K562 (cell line): Measurements from ENCODE around the gene DYNC1I2. TPM values are rescaled to one million over a fixed set of nuclear protein-coding genes. Genes with fewer than 3 reads are reported as not detected.
A peak's percentile ranks its signal among the peaks of the same experiment; 100 is the strongest.

ENCODE experiments used
- ATAC-seq: fragments of 200-7000 bp; cut with Tn5 transposase; 3 replicates; pipeline ENCODE4 v1.9.1; 2020; ENCODE audit warnings: moderate library complexity
- BruUV-seq: library from RNA; stranded (reverse); fragments of 400-500 nt; replicated peaks from 2 replicates; lab custom pipeline; 2021; lab: Mats Ljungman, UMichigan
- CTCF ChIA-PET: fragments of 300-600 bp; formaldehyde crosslinking; extraction: SDS; loops from one replicate; lab custom pipeline; 2021; ENCODE audit warnings: low intra/inter-chr PET ratio; lab: Yijun Ruan, JAX
- POLR2A ChIA-PET: fragments of 300-600, 350-650 bp; sonication (Branson Sonifier 250); formaldehyde crosslinking; extraction: SDS; loops from one replicate; lab custom pipeline; 2021; ENCODE audit warnings: antibody characterized with exemption, inconsistent platforms; lab: Yijun Ruan, JAX
- DNase-seq, 4 experiments: peaks; one replicate each; pipeline versions ENCODE4 v3.0.0 to v3.0.0-alpha.2; 2011 to 2018; ENCODE audit warnings: low spot score in 3 of 4, mixed read lengths in 3 of 4; ENCODE audit errors: extremely low read depth in 1 of 4
- FAIRE-seq: peaks from 2 replicates; lab custom pipeline; 2011; peaks lifted over from hg19 to GRCh38; lab: Jason Lieb, UNC
- H2AFZ ChIP-seq: 2 replicates; pipeline ENCODE4 v1.6.0; 2011; ENCODE audit warnings: low read depth, low read length, control low read depth, inconsistent platforms
- H3K27ac ChIP-seq: fragments of 200-600 bp; 3 replicates; pipeline ENCODE4 v1.8.0; 2011; ENCODE audit warnings: low read depth, mild to moderate bottlenecking, control low read depth, inconsistent platforms, low read length, moderate library complexity, mixed read lengths; ENCODE audit errors: extremely low read depth
- H3K27me3 ChIP-seq, 2 experiments: fragments of 300-600 bp in 1 of 2; 2 replicates in 1 of 2; 3 replicates in 1 of 2; pipeline versions ENCODE4 v1.6.0 to v1.8.0; 2011; ENCODE audit warnings: inconsistent platforms in 2 of 2, low read length in 2 of 2, mild to moderate bottlenecking in 1 of 2, mixed read lengths in 1 of 2, moderate library complexity in 1 of 2; ENCODE audit not compliant: control insufficient read depth in 2 of 2, insufficient read depth in 2 of 2
- H3K36me3 ChIP-seq: fragments of 300-600 bp; 3 replicates; pipeline ENCODE4 v1.8.0; 2011; ENCODE audit warnings: mild to moderate bottlenecking, low read length, inconsistent platforms; ENCODE audit not compliant: control insufficient read depth, insufficient read depth
- H3K4me1 ChIP-seq, 2 experiments: fragments of 200-600 bp in 1 of 2; replicated peaks in 1 of 2; 2 replicates in 1 of 2; 3 replicates in 1 of 2; pipeline versions ENCODE4 v1.5.1 to v1.8.0; 2011; ENCODE audit warnings: inconsistent platforms in 2 of 2, low read length in 2 of 2, mild to moderate bottlenecking in 1 of 2, mixed read lengths in 1 of 2, moderate library complexity in 1 of 2; ENCODE audit not compliant: control insufficient read depth in 2 of 2, insufficient read depth in 2 of 2
- H3K4me2 ChIP-seq: 2 replicates; pipeline ENCODE4 v1.6.1; 2011; ENCODE audit warnings: low read length, control low read depth, inconsistent platforms, mixed read lengths; ENCODE audit not compliant: insufficient read depth
- H3K4me3 ChIP-seq: fragments of 200-600 bp; sonication (generic), shearing (Covaris generic); 2 replicates; pipeline ENCODE4 v1.5.1; 2016; ENCODE audit warnings: control low read depth, inconsistent platforms
- H3K79me2 ChIP-seq: fragments of 200-600 bp; 3 replicates; pipeline ENCODE4 v1.8.0; 2011; ENCODE audit warnings: low read length, inconsistent platforms; ENCODE audit not compliant: control insufficient read depth, insufficient read depth
- H3K9ac ChIP-seq, 2 experiments: 2 replicates each; pipeline versions ENCODE4 v1.6.0 to v1.6.1; 2011; ENCODE audit warnings: low read depth in 2 of 2, low read length in 2 of 2, control low read depth in 1 of 2, inconsistent platforms in 1 of 2, mild to moderate bottlenecking in 1 of 2, mixed read lengths in 1 of 2; ENCODE audit not compliant: insufficient read depth in 1 of 2
- H3K9me1 ChIP-seq: one replicate; pipeline ENCODE4 v1.6.0; 2011; ENCODE audit warnings: inconsistent platforms, mild to moderate bottlenecking, low read length, moderate library complexity; ENCODE audit not compliant: control insufficient read depth, insufficient read depth
- H3K9me3 ChIP-seq: replicated peaks from 2 replicates; pipeline ENCODE4 v1.5.1; 2011; ENCODE audit warnings: low read depth, low read length, inconsistent platforms; ENCODE audit not compliant: control insufficient read depth, insufficient read depth
- H4K20me1 ChIP-seq: replicated peaks from 2 replicates; pipeline ENCODE4 v1.6.1; 2011; ENCODE audit warnings: low read length, inconsistent platforms, mixed read lengths; ENCODE audit not compliant: control insufficient read depth, insufficient read depth
- MAFF ChIP-seq: IDR thresholded peaks from 2 replicates; pipeline ENCODE4 v1.6.1; 2012; ENCODE audit warnings: low read length, improper control_type of control experiment
- NFXL1 ChIP-seq: fragments of 450-650 bp; formaldehyde crosslinking; IDR thresholded peaks from 2 replicates; pipeline ENCODE4 v1.4.0; 2021; ENCODE audit warnings: mild to moderate bottlenecking
- RAD21 ChIP-seq, 2 experiments: fragments of 250-450 bp in 1 of 2; fragments of 450-650 bp in 1 of 2; sonication (Bioruptor Pico) in 1 of 2; formaldehyde crosslinking in 1 of 2; IDR thresholded peaks in 1 of 2; conservative IDR thresholded peaks in 1 of 2; 2 replicates each; pipeline versions ENCODE4 v1.4.0 to v1.8.0; 2020 to 2022; ENCODE audit warnings: mild to moderate bottlenecking in 2 of 2, moderate library complexity in 1 of 2
- SOX6 ChIP-seq: fragments of 450-650 bp; IDR thresholded peaks from 2 replicates; pipeline ENCODE4 v1.6.1; 2014; ENCODE audit warnings: mild to moderate bottlenecking
- TAL1 ChIP-seq: fragments of 450-650 bp; IDR thresholded peaks from 2 replicates; pipeline ENCODE4 v1.6.1; 2016; ENCODE audit warnings: mild to moderate bottlenecking
- WHSC1 ChIP-seq: IDR thresholded peaks from one replicate; pipeline ENCODE4 v1.6.1; 2012; ENCODE audit warnings: low read length, control low read depth, inconsistent platforms
- ZBTB11 ChIP-seq, 3 experiments: fragments of 200-800 bp in 1 of 3; fragments of 250-450 bp in 1 of 3; fragments of 450-650 bp in 1 of 3; sonication (Bioruptor Pico) in 1 of 3; sonication (Bioruptor generic) in 1 of 3; formaldehyde crosslinking in 1 of 3; IDR thresholded peaks; 2 replicates each; pipeline versions ENCODE4 v1.6.1 to v1.8.0; 2016 to 2022; ENCODE audit warnings: mild to moderate bottlenecking in 2 of 3, missing genetic modification characterization in 2 of 3, missing compliant biosample characterization in 1 of 3, moderate library complexity in 1 of 3
- ZNF408 ChIP-seq: fragments of 250-450 bp; sonication (Bioruptor Pico); IDR thresholded peaks from 2 replicates; pipeline ENCODE4 v1.4.0; 2020; ENCODE audit warnings: low read depth, mild to moderate bottlenecking, moderate library complexity
- ZNF551 ChIP-seq: fragments of 250-450 bp; sonication (Bioruptor Pico); IDR thresholded peaks from 2 replicates; pipeline ENCODE4 v1.5.0; 2021; ENCODE audit warnings: mild to moderate bottlenecking, moderate library complexity
- in situ Hi-C: fragments of 300-500 bp; cut with MboI; formaldehyde crosslinking; loops from 4 replicates; pipeline ENCODE4 v1.15.0; 2018; ENCODE audit warnings: inconsistent platforms, mixed read lengths
- intact Hi-C: fragments of 100-400 bp; cut with micrococcal nuclease; formaldehyde crosslinking; loops from 2 replicates; pipeline ENCODE4 v1.14.2; 2022
- polyA plus RNA-seq, 8 experiments: library from polyadenylated mRNA; depleted of rRNA in 4 of 8; stranded (reverse) in 5 of 8; unstranded in 3 of 8; fragments of >200 nt; fragmentation: Nextera tagmentation in 2 of 8; fragmentation: Illumina TruSeq in 1 of 8; extraction: Ambion mirVana in 2 of 8; extraction: Trizol in 1 of 8; gene quantifications; 2 replicates each; pipeline versions ENCODE4 v1.2.1 to v1.2.3, GENCODE V29; 2011 to 2014; ENCODE audit warnings: inconsistent platforms in 1 of 8, missing spikeins in 1 of 8
- total RNA-seq, 7 experiments: library from RNA; depleted of rRNA in 6 of 7; stranded (reverse); fragments of >200 nt in 6 of 7; fragmentation: Illumina TruSeq in 2 of 7; extraction: Trizol in 2 of 7; gene quantifications; 2 replicates each; pipeline versions ENCODE4 v1.2.1 to v1.2.3, GENCODE V29; 2011 to 2021; ENCODE audit warnings: low replicate concordance in 1 of 7
- TF ChIP-seq, protein P1 (sequence below), 2 experiments: fragments of 450-650 bp; IDR thresholded peaks; 2 replicates each; pipeline ENCODE4 v1.6.1; 2018; ENCODE audit warnings: mild to moderate bottlenecking in 2 of 2, low read depth in 1 of 2; ENCODE audit not compliant: partially characterized antibody in 2 of 2

Gene DYNC1I2
- total and polyA plus RNA-seq, 9 of the 15 experiments (the other 6 are each of a cell fraction or from before 2014, with no cell fraction given) = 59.1 to 204 (median 100) TPM

DNA sequence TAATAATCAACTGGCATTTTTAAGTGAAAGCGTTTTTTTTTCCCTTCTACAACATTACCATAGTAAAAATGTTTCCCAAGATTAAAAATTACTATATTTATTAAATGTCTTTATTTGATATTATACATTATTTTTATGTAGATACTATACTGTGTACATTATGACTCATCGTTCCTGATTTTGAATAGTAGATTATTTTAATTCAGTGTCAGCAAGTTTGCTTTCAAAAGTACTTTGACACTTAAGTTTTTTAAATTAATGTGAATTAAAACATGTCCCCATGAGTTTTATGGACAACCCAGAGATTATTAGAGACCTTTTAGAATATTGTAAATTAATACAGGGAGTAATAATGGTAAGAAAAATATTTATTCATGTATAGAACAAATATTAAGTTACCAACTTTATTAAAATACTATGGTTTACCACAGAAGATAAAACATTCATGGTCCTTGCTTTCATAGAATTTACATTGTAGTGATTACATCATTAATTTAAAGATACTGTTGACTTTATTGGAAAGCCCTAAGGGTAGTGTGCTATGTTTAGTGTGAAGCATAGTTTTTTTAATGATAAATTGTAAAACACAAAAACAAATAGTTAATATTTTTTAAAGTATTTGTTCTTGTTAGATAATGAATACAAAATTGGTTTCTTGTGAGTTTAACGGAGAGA, 21.9 kb downstream of the DYNC1I2 start (continued):
- TF ChIP-seq RAD21 (CRISPR knock-in tag; conservative IDR thresholded peaks at IDR 0.05 in 1 of 2, IDR thresholded peaks at IDR 0.05 in 1 of 2) (no peak), ZBTB11 (CRISPR knock-in tag; IDR thresholded peaks at IDR 0.05) (no peak), ZNF551 (CRISPR knock-in tag) (no peak), MAFF (peak; percentile 65)

DNA sequence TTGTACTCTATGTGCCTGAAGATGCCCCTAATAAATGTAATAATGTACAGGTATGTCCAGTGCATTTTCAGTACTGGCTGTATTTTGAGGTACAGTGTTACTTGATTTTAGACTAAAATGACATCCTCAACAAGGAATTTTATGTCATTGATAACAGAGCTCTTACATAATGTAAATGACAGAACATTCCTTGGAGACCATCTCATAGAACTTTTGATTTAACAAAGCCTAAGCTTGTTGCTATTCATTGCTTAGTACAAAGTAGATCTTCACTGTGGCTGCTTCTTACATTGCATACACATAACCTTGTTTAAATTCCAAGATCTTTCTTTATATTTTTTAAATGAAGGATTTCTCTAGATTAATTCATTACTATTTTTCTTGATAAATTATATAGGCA, 24.1 kb downstream of the DYNC1I2 start:
- in situ Hi-C loops (no loop called here), intact Hi-C loops (no loop called here)
- no peak for FAIRE-seq

More for the DNA sequence above, 24.1 kb downstream of the DYNC1I2 start:
- H3K9me3 ChIP-seq = no peaks in the 10 kb centered on the region
- H3K36me3 ChIP-seq = peaks cover 22% of the 10 kb centered on the region; the same call in 1 of the 3 replicates
- DNase-seq (no peak), ATAC-seq (no peak)
- TF ChIP-seq ZNF408 (CRISPR knock-in tag) (no peak), NFXL1 (CRISPR knock-in tag) (no peak), WHSC1 (no peak), TAL1 (no peak), SOX6 (no peak)
- TF ChIP-seq, protein P1, sequence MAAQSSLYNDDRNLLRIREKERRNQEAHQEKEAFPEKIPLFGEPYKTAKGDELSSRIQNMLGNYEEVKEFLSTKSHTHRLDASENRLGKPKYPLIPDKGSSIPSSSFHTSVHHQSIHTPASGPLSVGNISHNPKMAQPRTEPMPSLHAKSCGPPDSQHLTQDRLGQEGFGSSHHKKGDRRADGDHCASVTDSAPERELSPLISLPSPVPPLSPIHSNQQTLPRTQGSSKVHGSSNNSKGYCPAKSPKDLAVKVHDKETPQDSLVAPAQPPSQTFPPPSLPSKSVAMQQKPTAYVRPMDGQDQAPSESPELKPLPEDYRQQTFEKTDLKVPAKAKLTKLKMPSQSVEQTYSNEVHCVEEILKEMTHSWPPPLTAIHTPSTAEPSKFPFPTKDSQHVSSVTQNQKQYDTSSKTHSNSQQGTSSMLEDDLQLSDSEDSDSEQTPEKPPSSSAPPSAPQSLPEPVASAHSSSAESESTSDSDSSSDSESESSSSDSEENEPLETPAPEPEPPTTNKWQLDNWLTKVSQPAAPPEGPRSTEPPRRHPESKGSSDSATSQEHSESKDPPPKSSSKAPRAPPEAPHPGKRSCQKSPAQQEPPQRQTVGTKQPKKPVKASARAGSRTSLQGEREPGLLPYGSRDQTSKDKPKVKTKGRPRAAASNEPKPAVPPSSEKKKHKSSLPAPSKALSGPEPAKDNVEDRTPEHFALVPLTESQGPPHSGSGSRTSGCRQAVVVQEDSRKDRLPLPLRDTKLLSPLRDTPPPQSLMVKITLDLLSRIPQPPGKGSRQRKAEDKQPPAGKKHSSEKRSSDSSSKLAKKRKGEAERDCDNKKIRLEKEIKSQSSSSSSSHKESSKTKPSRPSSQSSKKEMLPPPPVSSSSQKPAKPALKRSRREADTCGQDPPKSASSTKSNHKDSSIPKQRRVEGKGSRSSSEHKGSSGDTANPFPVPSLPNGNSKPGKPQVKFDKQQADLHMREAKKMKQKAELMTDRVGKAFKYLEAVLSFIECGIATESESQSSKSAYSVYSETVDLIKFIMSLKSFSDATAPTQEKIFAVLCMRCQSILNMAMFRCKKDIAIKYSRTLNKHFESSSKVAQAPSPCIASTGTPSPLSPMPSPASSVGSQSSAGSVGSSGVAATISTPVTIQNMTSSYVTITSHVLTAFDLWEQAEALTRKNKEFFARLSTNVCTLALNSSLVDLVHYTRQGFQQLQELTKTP (IDR thresholded peaks at IDR 0.05; ENCODE audit: low read depth in 1 of 2, partially characterized antibody in 2 of 2) = no peak
- no peaks in the 10 kb centered on the region for H3K4me1 ChIP-seq
- H3K4me3 ChIP-seq = no peak overlapping the region
- POLR2A ChIA-PET = interaction anchor here (1.0 to 2.9 kb wide), 2 partner anchors 11 to 116 kb away, joined by 3 to 7 read pairs; no protein-coding TSS in a partner anchor
- no peaks in the 10 kb centered on the region for H3K9me1 ChIP-seq
- no TSS peak for BruUV-seq
- H4K20me1 ChIP-seq = no peaks in the 10 kb centered on the region
- H3K4me2 ChIP-seq = no peak overlapping the region
- H2AFZ ChIP-seq = no peak overlapping the region
- CTCF ChIA-PET = no interaction called here
- peaks cover 4% of the 10 kb centered on the region; the same call in 1 of the 3 replicates for H3K79me2 ChIP-seq
- H3K27me3 ChIP-seq = no peaks in the 10 kb centered on the region
- no peak overlapping the region for H3K27ac ChIP-seq
- H3K9ac ChIP-seq = no peak overlapping the region
